Chondrocyte (in vitro differentiated cells): ENCODE measurements around the gene ZNF830. TPM values are rescaled to one million over a fixed set of nuclear protein-coding genes. Genes with fewer than 3 reads are reported as not detected.

Experiments
- DNase-seq: peaks from one replicate; pipeline ENCODE4 v3.0.0; 2021; ENCODE audit warnings: mixed read lengths, low spot score
- H3K27ac Mint-ChIP-seq: one replicate; pipeline ENCODE4 v1.8.0; 2021; ENCODE audit warnings: mild to moderate bottlenecking, moderate library complexity, mixed read lengths; ENCODE audit not compliant: unreplicated experiment
- H3K27me3 Mint-ChIP-seq: 2 replicates; pipeline ENCODE4 v1.8.0; 2021; ENCODE audit warnings: low read depth, mixed read lengths
- H3K36me3 Mint-ChIP-seq: 2 replicates; pipeline ENCODE4 v1.8.0; 2021; ENCODE audit warnings: low read depth, mixed read lengths
- H3K4me1 Mint-ChIP-seq: 2 replicates; pipeline ENCODE4 v1.8.0; 2021; ENCODE audit warnings: low read depth, mild to moderate bottlenecking, mixed read lengths
- H3K4me3 Mint-ChIP-seq: one replicate; pipeline ENCODE4 v1.8.0; 2021; ENCODE audit warnings: mild to moderate bottlenecking, moderate library complexity, mixed read lengths; ENCODE audit not compliant: unreplicated experiment
- H3K9me3 Mint-ChIP-seq: 2 replicates; pipeline ENCODE4 v1.8.0; 2021; ENCODE audit warnings: low read depth, mixed read lengths
- CTCF ChIP-seq: fragments of 200-600 bp; sonication (generic); IDR thresholded peaks from 2 replicates; pipeline ENCODE4 v1.5.0; 2021; ENCODE audit warnings: antibody characterized with exemption, mild to moderate bottlenecking, moderate library complexity
- total RNA-seq: library from RNA; stranded (reverse); gene quantifications from 3 replicates; pipeline ENCODE4 v1.2.1, GENCODE V29; 2021

The ZNF830 gene
- total RNA-seq, 1 donor from 2014 or later: 12.3 TPM

- Mint-ChIP-seq H3K36me3 (no peaks in the 10 kb centered on the region), H3K9me3 (no peaks in the 10 kb centered on the region), H3K27ac (no peak overlapping the region), H3K4me3 (no peak overlapping the region), H3K4me1 (peaks cover 11% of the 10 kb centered on the region), H3K27me3 (no peaks in the 10 kb centered on the region)
- TF ChIP-seq CTCF: no peak
- no peak for DNase-seq
Measured at GRCh38 chr17:34974794-34975785, 13.8 kb downstream of the ZNF830 start.

GRCh38 chr17:34979153-34979552 is 17.8 kb downstream of the ZNF830 start:
- Mint-ChIP-seq H3K9me3 (no peaks in the 10 kb centered on the region), H3K27ac (no peak overlapping the region), H3K4me3 (no peak overlapping the region), H3K4me1 (peaks cover 30% of the 10 kb centered on the region), H3K27me3 (no peaks in the 10 kb centered on the region), H3K36me3 (peaks cover 4% of the 10 kb centered on the region)
- no peak for TF ChIP-seq CTCF
- DNase-seq: no peak

GRCh38 chr17:34979650-34980352 is 18.5 kb downstream of the ZNF830 start:
- DNase-seq: no peak
- peak overlapping the region; percentile 99 for H3K27ac Mint-ChIP-seq
- H3K4me3 Mint-ChIP-seq: peak overlapping the region; percentile 92
- no peaks in the 10 kb centered on the region for H3K9me3 Mint-ChIP-seq
- peaks cover 30% of the 10 kb centered on the region for H3K4me1 Mint-ChIP-seq
- H3K27me3 Mint-ChIP-seq: no peaks in the 10 kb centered on the region
- H3K36me3 Mint-ChIP-seq: peaks cover 4% of the 10 kb centered on the region
- TF ChIP-seq CTCF: no peak

- DNase-seq: peak; percentile 96
- no peaks in the 10 kb centered on the region for H3K27me3 Mint-ChIP-seq
- no peak for TF ChIP-seq CTCF
- peaks cover 30% of the 10 kb centered on the region for H3K4me1 Mint-ChIP-seq
- H3K4me3 Mint-ChIP-seq: peak within 1 kb of the TSS; percentile 92
- peak within 1 kb of the TSS; percentile 99 for H3K27ac Mint-ChIP-seq
- peaks cover 7% of the 10 kb centered on the region for H3K36me3 Mint-ChIP-seq
- H3K9me3 Mint-ChIP-seq: no peaks in the 10 kb centered on the region
Measured at GRCh38 chr17:34980353-34980680, 19.0 kb downstream of the ZNF830 start, which contains the start of gene LIG3. Gene LIG3 (plus strand): TSS chr17:34980512. CDS start chr17:34983006, 2,494 bp downstream.
